CD14-positive monocyte (primary cell): ENCODE results near the gene MMAB. TPM values are rescaled to one million over a fixed set of nuclear protein-coding genes. Genes with fewer than 3 reads are reported as not detected.
A peak's percentile ranks its signal among the peaks of the same experiment; 100 is the strongest.

Experiments
- DNase-seq, 3 donors: peaks; one replicate each; pipeline ENCODE4 v3.0.0-alpha.2; 2011 to 2022
- H2AFZ ChIP-seq: 2 replicates; pipeline ENCODE4 v1.6.0; 2012; ENCODE audit warnings: mild to moderate bottlenecking, low read depth, low read length, inconsistent platforms; ENCODE audit not compliant: insufficient read depth, poor library complexity, severe bottlenecking
- H3K27ac ChIP-seq, 2 donors: 1 replicate in 1 of 2; 2 replicates in 1 of 2; pipeline ENCODE4 v1.5.1; 2012 to 2013; ENCODE audit warnings: low read length in 2 of 2, control low read depth in 1 of 2, inconsistent platforms in 1 of 2, low read depth in 1 of 2, mild to moderate bottlenecking in 1 of 2
- H3K27me3 ChIP-seq, 2 donors: one replicate each; pipeline versions ENCODE4 v1.6.0 to v1.6.1; 2011 to 2013; ENCODE audit warnings: low read length in 2 of 2; ENCODE audit not compliant: control insufficient read depth in 2 of 2, insufficient read depth in 2 of 2
- H3K36me3 ChIP-seq, 2 donors: replicated peaks in 1 of 2; 1 replicate in 1 of 2; 2 replicates in 1 of 2; pipeline versions ENCODE4 v1.5.1 to v1.6.1; 2012 to 2013; ENCODE audit warnings: low read length in 2 of 2, control low read depth in 1 of 2, inconsistent platforms in 1 of 2, mild to moderate bottlenecking in 1 of 2; ENCODE audit not compliant: insufficient read depth in 2 of 2, control insufficient read depth in 1 of 2
- H3K4me1 ChIP-seq, 2 donors: 1 replicate in 1 of 2; 2 replicates in 1 of 2; pipeline versions ENCODE4 v1.5.1 to v1.6.1; 2012 to 2013; ENCODE audit warnings: low read length in 2 of 2, control low read depth in 1 of 2, inconsistent platforms in 1 of 2, mild to moderate bottlenecking in 1 of 2, moderate library complexity in 1 of 2; ENCODE audit not compliant: insufficient read depth in 2 of 2, control insufficient read depth in 1 of 2
- H3K4me2 ChIP-seq: replicated peaks from 2 replicates; pipeline ENCODE3; 2012; ENCODE audit warnings: low read length, moderate library complexity, mild to moderate bottlenecking; ENCODE audit not compliant: poor library complexity, severe bottlenecking; ENCODE audit errors: extremely low read depth
- H3K4me3 ChIP-seq, 3 experiments: fragments of 200-600 bp in 1 of 3; sonication (generic) in 1 of 3; replicated peaks in 1 of 3; 1 replicate in 2 of 3; 2 replicates in 1 of 3; pipeline ENCODE4 v1.5.1; 2011 to 2013; ENCODE audit warnings: low read length in 3 of 3, mild to moderate bottlenecking in 3 of 3, control low read depth in 2 of 3, low read depth in 2 of 3, inconsistent platforms in 1 of 3, moderate library complexity in 1 of 3
- H3K79me2 ChIP-seq: 2 replicates; pipeline ENCODE4 v1.6.0; 2012; ENCODE audit warnings: mild to moderate bottlenecking, control low read depth, inconsistent platforms, low read length, moderate library complexity; ENCODE audit not compliant: insufficient read depth
- H3K9ac ChIP-seq: 2 replicates; pipeline ENCODE4 v1.6.0; 2017; ENCODE audit warnings: low read length, mild to moderate bottlenecking; ENCODE audit not compliant: insufficient read depth, poor library complexity, severe bottlenecking
- H3K9me3 ChIP-seq, 2 donors: replicated peaks in 1 of 2; 1 replicate in 1 of 2; 2 replicates in 1 of 2; pipeline versions ENCODE4 v1.5.1 to v1.6.1; 2012 to 2013; ENCODE audit warnings: low read length in 2 of 2, control low read depth in 1 of 2; ENCODE audit not compliant: control insufficient read depth in 1 of 2, insufficient read depth in 1 of 2
- H4K20me1 ChIP-seq: 2 replicates; pipeline ENCODE4 v1.6.0; 2012; ENCODE audit warnings: mild to moderate bottlenecking, low read length, control low read depth, moderate library complexity; ENCODE audit not compliant: insufficient read depth
- H3K27ac Mint-ChIP-seq, 7 donors: one replicate each; pipeline ENCODE4 v1.8.0; 2020; ENCODE audit warnings: mild to moderate bottlenecking in 7 of 7, mixed read lengths in 7 of 7, moderate library complexity in 6 of 7, inconsistent platforms in 2 of 7
- H3K27me3 Mint-ChIP-seq, 3 donors: one replicate each; pipeline ENCODE4 v1.8.0; 2021 to 2022; ENCODE audit warnings: low read depth in 3 of 3, mild to moderate bottlenecking in 3 of 3, mixed read lengths in 3 of 3, moderate library complexity in 3 of 3, inconsistent platforms in 1 of 3
- H3K36me3 Mint-ChIP-seq, 2 donors: one replicate each; pipeline ENCODE4 v1.8.0; 2020; ENCODE audit warnings: mixed read lengths in 2 of 2, inconsistent platforms in 1 of 2, mild to moderate bottlenecking in 1 of 2
- H3K4me1 Mint-ChIP-seq: one replicate; pipeline ENCODE4 v1.8.0; 2020; ENCODE audit warnings: mild to moderate bottlenecking, mixed read lengths
- H3K4me3 Mint-ChIP-seq, 2 donors: one replicate each; pipeline ENCODE4 v1.8.0; 2020; ENCODE audit warnings: mild to moderate bottlenecking in 2 of 2, mixed read lengths in 2 of 2, moderate library complexity in 1 of 2
- H3K9me3 Mint-ChIP-seq, 7 donors: one replicate each; pipeline ENCODE4 v1.8.0; 2020 to 2022; ENCODE audit warnings: mixed read lengths in 7 of 7, mild to moderate bottlenecking in 6 of 7, moderate library complexity in 6 of 7, inconsistent platforms in 2 of 7
- CTCF ChIP-seq: fragments of 200-600 bp; IDR thresholded peaks from one replicate; pipeline ENCODE4 v1.8.0; 2022; ENCODE audit warnings: antibody characterized with exemption, mild to moderate bottlenecking
- WGBS: methylation state at CpG from one replicate; pipeline ENCODE4 v1.1.5; 2013; ENCODE audit warnings: missing lambda C conversion rate; ENCODE audit not compliant: insufficient coverage; 5-methylcytosine and 5-hydroxymethylcytosine counted together
- intact Hi-C, 2 donors: fragments of 100-400 bp; cut with micrococcal nuclease; formaldehyde crosslinking; loops; one replicate each; pipeline versions ENCODE4 v1.15.0 to v1.15.1; 2023
- polyA minus RNA-seq: library from RNA; depleted of rRNA, polyadenylated mRNA; stranded (reverse); fragments of >200 nt; gene quantifications from 2 replicates; pipeline ENCODE4 v1.2.3, GENCODE V29; 2012
- polyA plus RNA-seq, 3 donors: library from polyadenylated mRNA; depleted of rRNA in 1 of 3; unstranded in 2 of 3; stranded (reverse) in 1 of 3; fragments of 300-500 nt in 2 of 3; fragments of >200 nt in 1 of 3; fragmentation: Illumina TruSeq in 2 of 3; gene quantifications; 1 replicate in 2 of 3; 2 replicates in 1 of 3; pipeline ENCODE4 v1.2.3, GENCODE V29; 2012 to 2021
- total RNA-seq, 12 experiments: library from RNA in 1 of 12; stranded (reverse) in 1 of 12; fragments of 120-200 nt in 1 of 12; gene quantifications; one replicate each; pipeline ENCODE4 v1.2.4 and lab custom pipeline; 2013 to 2026; ENCODE audit warnings: mixed read lengths in 6 of 12, inconsistent platforms in 1 of 12

MMAB gene
- total RNA-seq (2013): 10.1 TPM
- 10 to 100 TPM in 2 of 3 donors, 1 to 10 TPM in 1; 5.0 to 15.6 (median 12.4) TPM for polyA plus RNA-seq
- polyA minus RNA-seq: 3.0 and 4.6 TPM in 2 replicates
- 1.3 to 6.1 (median 4.0) reads per million in 11 experiments for total RNA-seq (lab: John Stamatoyannopoulos, UW)

GRCh38 chr12:109573029-109573913 lies at the start of gene MMAB, which contains the start of gene MVK:
Gene MMAB, minus strand, starts transcription at chr12:109573504. Its CDS starts 24 bp downstream, at chr12:109573480.
Gene MVK, plus strand, starts transcription at chr12:109573794. Its CDS starts 1,029 bp downstream, at chr12:109574823.
- peak within 1 kb of the TSS; percentile 83 for H3K4me2 ChIP-seq
- H3K9me3 ChIP-seq: no peaks in the 10 kb centered on the region
- no peaks in the 10 kb centered on the region for H3K27me3 ChIP-seq
- intact Hi-C loops: loop anchor here (5.0 to 10.0 kb wide), 2 partner anchors 88 to 139 kb away; partner anchors contain the start of gene FAM222A (in 1 of the 2)
- peak within 1 kb of the TSS; percentile 89 to 98 (median 97) for H3K27ac Mint-ChIP-seq
- peak within 1 kb of the TSS; percentile 74 to 87 for H3K27ac ChIP-seq
- H3K4me3 Mint-ChIP-seq: peak within 1 kb of the TSS; percentile 84 to 92
- H3K4me1 Mint-ChIP-seq: peaks cover 16% of the 10 kb centered on the region
- H3K4me3 ChIP-seq: peak within 1 kb of the TSS; percentile 61 to 85 (median 83)
- peak within 1 kb of the TSS; percentile 81 for H2AFZ ChIP-seq
- DNase-seq: peak; percentile 99 to 100 (median 99)
- H3K4me1 ChIP-seq: peaks cover 14 to 20% of the 10 kb centered on the region in 2 donors
- peaks cover 8 to 28% of the 10 kb centered on the region in 2 donors for H3K36me3 ChIP-seq
- no peak for TF ChIP-seq CTCF
- no peaks in the 10 kb centered on the region for H3K27me3 Mint-ChIP-seq
- no peaks in the 10 kb centered on the region for H4K20me1 ChIP-seq
- peaks cover 25 to 31% of the 10 kb centered on the region in 2 donors for H3K36me3 Mint-ChIP-seq
- under 1% methylated on average over 68 of the region's 74 CpGs for WGBS
- no peaks in the 10 kb centered on the region for H3K9me3 Mint-ChIP-seq
- no peaks in the 10 kb centered on the region for H3K79me2 ChIP-seq
- peak within 1 kb of the TSS; percentile 78 for H3K9ac ChIP-seq

GRCh38 chr12:109621901-109622364 lies 48.6 kb upstream of the MMAB start:
- H3K4me1 ChIP-seq: no peaks in the 10 kb centered on the region
- peaks cover 3 to 19% of the 10 kb centered on the region in 2 donors for H3K27me3 ChIP-seq
- peak overlapping the region in 1 of 2 donors; percentile 52 for H3K4me3 Mint-ChIP-seq
- no peaks in the 10 kb centered on the region for H3K4me1 Mint-ChIP-seq
- no peaks in the 10 kb centered on the region for H3K79me2 ChIP-seq
- no peaks in the 10 kb centered on the region for H3K9me3 ChIP-seq
- no peaks in the 10 kb centered on the region for H4K20me1 ChIP-seq
- no peak overlapping the region for H3K9ac ChIP-seq
- H3K27me3 Mint-ChIP-seq: peaks cover 26 to 35% (median 32%) of the 10 kb centered on the region in 3 donors
- no peak overlapping the region for H3K4me2 ChIP-seq
- H3K36me3 Mint-ChIP-seq: no peaks in the 10 kb centered on the region
- DNase-seq: no peak
- H3K27ac ChIP-seq: no peak overlapping the region
- no peak overlapping the region for H3K27ac Mint-ChIP-seq
- no peak overlapping the region for H2AFZ ChIP-seq
- no peaks in the 10 kb centered on the region for H3K36me3 ChIP-seq
- intact Hi-C loops: no loop called here
- no peaks in the 10 kb centered on the region for H3K9me3 Mint-ChIP-seq
- 39% methylated on average over 2 of the region's 22 CpGs for WGBS
- no peak for TF ChIP-seq CTCF
- no peak overlapping the region for H3K4me3 ChIP-seq
